Breast epithelium (tissue), 4 donors: ENCODE data around the gene SASH3. TPM values are rescaled to one million over a fixed set of nuclear protein-coding genes. Genes with fewer than 3 reads are reported as not detected.

Experiments
- DNase-seq, 2 donors: peaks; one replicate each; pipeline ENCODE4 v3.0.0-alpha.2; 2019; ENCODE audit warnings: low spot score in 2 of 2
- H3K27ac ChIP-seq, 2 donors: fragments of 200-600 bp; sonication (generic) in 1 of 2; one replicate each; pipeline ENCODE4 v1.5.1; 2016 to 2019; ENCODE audit warnings: mild to moderate bottlenecking in 1 of 2
- H3K27me3 ChIP-seq, 2 donors: fragments of 200-600 bp; sonication (generic) in 1 of 2; one replicate each; pipeline versions ENCODE4 v1.5.1 to v1.6.0; 2017 to 2019; ENCODE audit warnings: control low read depth in 1 of 2, mild to moderate bottlenecking in 1 of 2
- H3K36me3 ChIP-seq: fragments of 200-600 bp; one replicate; pipeline ENCODE4 v1.5.1; 2019
- H3K4me1 ChIP-seq, 2 donors: fragments of 200-600 bp; sonication (generic); one replicate each; pipeline ENCODE4 v1.5.1; 2016 to 2019; ENCODE audit warnings: control low read depth in 1 of 2
- H3K4me3 ChIP-seq, 3 donors: fragments of 200-600 bp; sonication (generic); 1 replicate in 2 of 3; 2 replicates in 1 of 3; pipeline ENCODE4 v1.5.1; 2016 to 2019; ENCODE audit warnings: mild to moderate bottlenecking in 3 of 3, moderate library complexity in 2 of 3
- H3K9me3 ChIP-seq, 2 donors: fragments of 200-600 bp; sonication (generic) in 1 of 2; one replicate each; pipeline ENCODE4 v1.5.1; 2016 to 2019; ENCODE audit warnings: control low read depth in 1 of 2
- POLR2A ChIP-seq: fragments of 450-650 bp; IDR thresholded peaks from one replicate; pipeline ENCODE4 v1.6.1; 2016; ENCODE audit warnings: antibody characterized with exemption, mild to moderate bottlenecking, moderate library complexity
- POLR2AphosphoS5 ChIP-seq, 3 donors: sonication (generic); formaldehyde crosslinking; IDR thresholded peaks; one replicate each; pipeline ENCODE4 v1.6.1; 2017; ENCODE audit warnings: antibody characterized with exemption in 3 of 3
- intact Hi-C: fragments of 100-400 bp; cut with DNase I; formaldehyde crosslinking; loops from one replicate; pipeline ENCODE4 v1.15.1; 2023; ENCODE audit warnings: low total_unique reads
- total RNA-seq, 3 donors: library from RNA; depleted of rRNA; stranded (reverse); fragments of >200 nt; gene quantifications; one replicate each; pipeline ENCODE4 v1.1.0, GENCODE V29; 2016
- TF ChIP-seq, protein P1 (sequence below), 3 donors: fragments of 450-650 bp; IDR thresholded peaks; one replicate each; pipeline ENCODE4 v1.5.1; 2016 to 2017; ENCODE audit warnings: antibody characterized with exemption in 3 of 3, mild to moderate bottlenecking in 3 of 3, moderate library complexity in 3 of 3

SASH3 gene
- total RNA-seq, 3 donors from 2014 or later, result 6.6 to 18.7 (median 10.0) TPM

DNA sequence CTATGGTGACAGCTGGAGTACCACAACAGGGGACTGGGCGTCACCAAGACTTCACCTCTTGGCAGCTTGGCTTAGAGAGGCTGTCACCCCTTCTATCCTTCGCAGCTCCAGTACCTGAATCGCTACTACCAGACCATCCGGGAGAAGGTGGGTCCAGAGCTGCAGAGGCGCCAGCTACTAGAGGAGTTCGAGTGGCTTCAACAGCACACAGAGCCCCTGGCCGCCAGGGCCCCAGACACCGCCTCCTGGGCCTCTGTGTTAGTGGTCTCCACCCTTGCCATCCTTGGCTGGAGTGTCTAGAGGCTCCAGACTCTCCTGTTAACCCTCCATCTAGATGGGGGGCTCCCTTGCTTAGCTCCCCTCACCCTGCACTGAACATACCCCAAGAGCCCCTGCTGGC is 11.6 kb upstream of the SASH3 start:
- Histone ChIP-seq H3K4me3 (no peak overlapping the region), H3K4me1 (no peaks in the 10 kb centered on the region), H3K27ac (no peak overlapping the region), H3K36me3 (no peaks in the 10 kb centered on the region), H3K9me3 (no peaks in the 10 kb centered on the region), H3K27me3 (no peaks in the 10 kb centered on the region)
- TF ChIP-seq POLR2AphosphoS5 (IDR thresholded peaks at IDR 0.05) (no peak), POLR2A (no peak)
- TF ChIP-seq, protein P1, sequence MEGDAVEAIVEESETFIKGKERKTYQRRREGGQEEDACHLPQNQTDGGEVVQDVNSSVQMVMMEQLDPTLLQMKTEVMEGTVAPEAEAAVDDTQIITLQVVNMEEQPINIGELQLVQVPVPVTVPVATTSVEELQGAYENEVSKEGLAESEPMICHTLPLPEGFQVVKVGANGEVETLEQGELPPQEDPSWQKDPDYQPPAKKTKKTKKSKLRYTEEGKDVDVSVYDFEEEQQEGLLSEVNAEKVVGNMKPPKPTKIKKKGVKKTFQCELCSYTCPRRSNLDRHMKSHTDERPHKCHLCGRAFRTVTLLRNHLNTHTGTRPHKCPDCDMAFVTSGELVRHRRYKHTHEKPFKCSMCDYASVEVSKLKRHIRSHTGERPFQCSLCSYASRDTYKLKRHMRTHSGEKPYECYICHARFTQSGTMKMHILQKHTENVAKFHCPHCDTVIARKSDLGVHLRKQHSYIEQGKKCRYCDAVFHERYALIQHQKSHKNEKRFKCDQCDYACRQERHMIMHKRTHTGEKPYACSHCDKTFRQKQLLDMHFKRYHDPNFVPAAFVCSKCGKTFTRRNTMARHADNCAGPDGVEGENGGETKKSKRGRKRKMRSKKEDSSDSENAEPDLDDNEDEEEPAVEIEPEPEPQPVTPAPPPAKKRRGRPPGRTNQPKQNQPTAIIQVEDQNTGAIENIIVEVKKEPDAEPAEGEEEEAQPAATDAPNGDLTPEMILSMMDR (IDR thresholded peaks at IDR 0.05), result no peak
- intact Hi-C loops, result no loop called here
- DNase-seq, result no peak

GRCh38 chrX:129768586-129769466 is 10.9 kb upstream of the SASH3 start:
- H3K4me1 ChIP-seq, result no peaks in the 10 kb centered on the region
- no peak for DNase-seq
- H3K4me3 ChIP-seq, result no peak overlapping the region
- TF ChIP-seq, protein P1 (IDR thresholded peaks at IDR 0.05), result no peak
- TF ChIP-seq POLR2AphosphoS5 (IDR thresholded peaks at IDR 0.05) (no peak), POLR2A (no peak)
- H3K9me3 ChIP-seq, result no peaks in the 10 kb centered on the region
- H3K27ac ChIP-seq, result no peak overlapping the region
- H3K27me3 ChIP-seq, result no peaks in the 10 kb centered on the region
- intact Hi-C loops, result no loop called here
- no peaks in the 10 kb centered on the region for H3K36me3 ChIP-seq

DNA sequence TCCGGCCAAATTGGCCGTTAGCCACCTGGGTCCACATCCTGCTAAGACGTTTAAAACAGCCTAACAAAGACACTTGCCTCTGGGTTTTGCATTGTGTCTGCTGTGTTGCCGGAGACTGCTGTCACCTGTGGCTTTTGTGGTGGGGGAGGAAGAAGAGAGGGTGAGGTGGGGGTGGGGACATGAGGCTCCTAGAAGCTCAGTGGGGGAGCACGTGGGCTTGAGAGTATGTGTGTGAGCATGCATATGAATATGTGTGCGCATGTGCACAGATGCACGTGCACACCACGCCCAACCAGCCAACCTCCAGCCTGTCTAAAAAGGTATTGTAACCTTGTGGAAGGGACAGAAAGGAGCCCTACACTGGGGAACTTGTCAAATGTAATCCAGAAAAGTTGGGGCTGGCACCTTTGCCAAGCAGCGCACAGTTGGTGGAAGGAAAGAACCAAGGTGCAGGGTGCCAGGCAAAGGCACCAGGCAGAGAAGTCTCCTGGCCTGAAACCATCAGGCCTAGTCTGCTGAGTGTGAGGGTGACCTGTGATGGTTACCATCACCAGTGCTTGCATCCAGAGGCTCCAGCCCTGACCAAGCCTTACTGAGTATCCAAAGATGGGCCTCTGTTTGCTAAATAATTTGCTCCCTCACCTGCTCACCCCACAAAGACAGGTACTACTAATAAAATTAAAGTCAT is 10.1 kb upstream of the SASH3 start:
- no peaks in the 10 kb centered on the region for H3K9me3 ChIP-seq
- H3K4me1 ChIP-seq, result no peaks in the 10 kb centered on the region
- intact Hi-C loops, result no loop called here
- H3K36me3 ChIP-seq, result no peaks in the 10 kb centered on the region
- TF ChIP-seq, protein P1 (IDR thresholded peaks at IDR 0.05), result no peak
- TF ChIP-seq POLR2A (no peak), POLR2AphosphoS5 (IDR thresholded peaks at IDR 0.05) (no peak)
- H3K4me3 ChIP-seq, result no peak overlapping the region
- no peak overlapping the region for H3K27ac ChIP-seq
- no peaks in the 10 kb centered on the region for H3K27me3 ChIP-seq
- DNase-seq, result no peak

DNA sequence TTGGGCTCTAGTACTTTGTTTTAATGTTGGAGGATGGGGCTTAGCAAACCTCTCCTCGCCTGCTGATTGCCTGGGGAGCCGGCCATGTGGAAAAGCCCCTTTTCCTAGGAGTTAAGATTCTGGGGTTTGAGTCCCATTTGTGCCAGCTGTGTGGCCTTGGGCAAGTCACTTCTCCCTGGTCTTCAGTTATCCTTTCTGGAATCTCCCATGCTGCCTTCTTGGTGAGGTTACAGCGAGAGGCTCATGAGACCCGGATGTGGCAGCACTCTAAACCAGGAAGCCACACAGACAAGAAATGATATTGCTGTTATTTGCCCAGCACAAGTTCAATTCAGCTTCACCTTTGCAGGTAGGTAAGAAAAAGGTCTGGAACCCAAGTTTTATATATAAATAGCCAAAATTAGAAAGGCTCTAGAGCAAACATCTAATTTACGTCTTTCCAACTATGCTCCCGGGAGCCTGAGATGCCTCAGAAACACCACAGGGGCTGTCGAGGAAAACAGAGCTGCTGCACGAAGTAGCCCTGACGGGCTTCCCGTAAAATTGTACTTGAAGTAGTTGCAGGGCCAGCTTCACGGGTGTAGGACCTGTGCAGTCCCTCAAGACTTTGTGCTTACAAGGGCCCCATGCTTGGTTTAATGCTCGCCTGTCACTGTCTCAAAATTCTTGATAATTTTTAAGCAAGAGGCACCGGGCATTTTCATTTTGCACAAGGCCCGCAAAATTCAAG is 8.3 kb upstream of the SASH3 start:
- H3K4me1 ChIP-seq, result no peaks in the 10 kb centered on the region
- H3K36me3 ChIP-seq, result no peaks in the 10 kb centered on the region
- no peak overlapping the region for H3K4me3 ChIP-seq
- no peak for TF ChIP-seq POLR2AphosphoS5 (IDR thresholded peaks at IDR 0.05)
- TF ChIP-seq, protein P1 (IDR thresholded peaks at IDR 0.05), result no peak
- no peak for TF ChIP-seq POLR2A
- intact Hi-C loops, result no loop called here
- H3K27me3 ChIP-seq, result no peaks in the 10 kb centered on the region
- no peak overlapping the region for H3K27ac ChIP-seq
- DNase-seq, result no peak
- H3K9me3 ChIP-seq, result no peaks in the 10 kb centered on the region
